IMR-90 (cell line): ENCODE results near the gene MGLL. TPM values are rescaled to one million over a fixed set of nuclear protein-coding genes. Genes with fewer than 3 reads are reported as not detected.

Experiments
- ATAC-seq: fragments of 200-7000 bp; cut with Tn5 transposase; 2 replicates; pipeline ENCODE4 v1.9.1; 2020; ENCODE audit warnings: low read depth, mild to moderate bottlenecking, moderate library complexity
- BruUV-seq: library from RNA; stranded (reverse); fragments of 400-500 nt; replicated peaks from 2 replicates; lab custom pipeline; 2021; lab: Mats Ljungman, UMichigan
- CTCF ChIA-PET: fragments of 300-600 bp; formaldehyde crosslinking; extraction: SDS; loops from one replicate; lab custom pipeline; 2021; ENCODE audit warnings: antibody characterized with exemption; lab: Yijun Ruan, JAX
- POLR2A ChIA-PET: fragments of 300-600 bp; sonication (Branson Sonifier 250); formaldehyde crosslinking; loops from one replicate; lab custom pipeline; 2022; ENCODE audit warnings: antibody characterized with exemption; ENCODE audit not compliant: unreplicated experiment; lab: Charles Lee
- DNase-seq: peaks from one replicate; pipeline ENCODE4 v3.0.0; 2013
- H2AFZ ChIP-seq: replicated peaks from 2 replicates; pipeline ENCODE3; 2013; ENCODE audit warnings: low read length, mild to moderate bottlenecking; ENCODE audit not compliant: poor library complexity
- H2AK5ac ChIP-seq: 2 replicates; pipeline ENCODE4 v1.6.1; 2013; ENCODE audit warnings: low read depth, low read length, inconsistent platforms
- H2AK9ac ChIP-seq: replicated peaks from 2 replicates; pipeline ENCODE3; 2013; ENCODE audit warnings: mild to moderate bottlenecking, low read depth, low read length, moderate library complexity; ENCODE audit not compliant: poor library complexity
- H2BK120ac ChIP-seq: 2 replicates; pipeline ENCODE4 v1.6.1; 2013; ENCODE audit warnings: low read depth, low read length, inconsistent platforms
- H2BK15ac ChIP-seq: 3 replicates; pipeline ENCODE4 v1.6.1; 2013; ENCODE audit warnings: low read depth, low read length, inconsistent platforms
- H2BK20ac ChIP-seq: 2 replicates; pipeline ENCODE4 v1.6.1; 2013; ENCODE audit warnings: low read depth, mild to moderate bottlenecking, inconsistent platforms, low read length, moderate library complexity
- H2BK5ac ChIP-seq: 2 replicates; pipeline ENCODE4 v1.6.1; 2013; ENCODE audit warnings: mild to moderate bottlenecking, low read depth, low read length, inconsistent platforms; ENCODE audit not compliant: poor library complexity, severe bottlenecking
- H3K14ac ChIP-seq: replicated peaks from 2 replicates; pipeline ENCODE4 v1.6.1; 2013; ENCODE audit warnings: low read depth, low read length, inconsistent platforms
- H3K18ac ChIP-seq: 2 replicates; pipeline ENCODE4 v1.6.1; 2013; ENCODE audit warnings: low read depth, low read length, control low read depth
- H3K23ac ChIP-seq: 2 replicates; pipeline ENCODE4 v1.6.1; 2013; ENCODE audit warnings: low read depth, low read length, inconsistent platforms
- H3K27ac ChIP-seq: 2 replicates; pipeline ENCODE4 v1.5.1; 2013; ENCODE audit warnings: mild to moderate bottlenecking, control low read depth, low read length; ENCODE audit not compliant: insufficient read depth
- H3K27me3 ChIP-seq: 2 replicates; pipeline ENCODE4 v1.6.1; 2013; ENCODE audit warnings: low read length; ENCODE audit not compliant: control insufficient read depth, insufficient read depth
- H3K36me3 ChIP-seq: 2 replicates; pipeline ENCODE4 v1.6.1; 2013; ENCODE audit warnings: low read length, mixed read lengths; ENCODE audit not compliant: control insufficient read depth, insufficient read depth
- H3K4ac ChIP-seq: 2 replicates; pipeline ENCODE4 v1.6.1; 2013; ENCODE audit warnings: low read depth, low read length, inconsistent platforms
- H3K4me1 ChIP-seq: 2 replicates; pipeline ENCODE4 v1.6.1; 2013; ENCODE audit warnings: low read length, mixed read lengths; ENCODE audit not compliant: control insufficient read depth, insufficient read depth
- H3K4me2 ChIP-seq: 2 replicates; pipeline ENCODE4 v1.6.1; 2013; ENCODE audit warnings: low read depth, mild to moderate bottlenecking, control low read depth, low read length, moderate library complexity
- H3K4me3 ChIP-seq: 2 replicates; pipeline ENCODE4 v1.5.1; 2013; ENCODE audit warnings: low read depth, mild to moderate bottlenecking, control low read depth, low read length, moderate library complexity; ENCODE audit not compliant: insufficient read depth
- H3K56ac ChIP-seq: 2 replicates; pipeline ENCODE4 v1.6.1; 2013; ENCODE audit warnings: low read length, inconsistent platforms; ENCODE audit not compliant: insufficient read depth; ENCODE audit errors: extremely low read depth
- H3K79me1 ChIP-seq, 2 experiments: 2 replicates each; pipeline ENCODE4 v1.6.1; 2013; ENCODE audit warnings: low read length in 2 of 2, inconsistent platforms in 1 of 2, low read depth in 1 of 2
- H3K9ac ChIP-seq: 2 replicates; pipeline ENCODE4 v1.6.1; 2013; ENCODE audit warnings: low read depth, low read length, control low read depth
- H3K9me1 ChIP-seq: 2 replicates; pipeline ENCODE4 v1.6.1; 2013; ENCODE audit warnings: low read length, inconsistent platforms; ENCODE audit not compliant: insufficient read depth
- H3K9me3 ChIP-seq: 2 replicates; pipeline ENCODE4 v1.6.1; 2013; ENCODE audit warnings: low read length; ENCODE audit not compliant: control insufficient read depth, insufficient read depth
- H4K20me1 ChIP-seq: 2 replicates; pipeline ENCODE4 v1.6.1; 2013; ENCODE audit warnings: low read length, inconsistent platforms; ENCODE audit not compliant: insufficient read depth
- H4K5ac ChIP-seq: 2 replicates; pipeline ENCODE4 v1.6.1; 2013; ENCODE audit warnings: mild to moderate bottlenecking, low read depth, low read length, control low read depth
- H4K8ac ChIP-seq, 2 experiments: 2 replicates each; pipeline ENCODE4 v1.6.1; 2013; ENCODE audit warnings: low read depth in 2 of 2, low read length in 2 of 2, control low read depth in 1 of 2, inconsistent platforms in 1 of 2
- H4K91ac ChIP-seq: 2 replicates; pipeline ENCODE4 v1.6.1; 2013; ENCODE audit warnings: low read depth, low read length, inconsistent platforms; ENCODE audit not compliant: insufficient read depth
- MAFK ChIP-seq: IDR thresholded peaks from 2 replicates; pipeline ENCODE4 v1.6.1; 2012; ENCODE audit warnings: low read depth, low read length, improper control_type of control experiment
- MXI1 ChIP-seq: IDR thresholded peaks from 2 replicates; pipeline ENCODE4 v1.6.1; 2012; ENCODE audit warnings: low read depth, mild to moderate bottlenecking, low read length, moderate library complexity, borderline replicate concordance
- POLR2A ChIP-seq: IDR thresholded peaks from 2 replicates; pipeline ENCODE4 v1.6.1; 2012; ENCODE audit warnings: mild to moderate bottlenecking, low read depth, low read length
- WGBS, 2 experiments: methylation state at CpG; one replicate each; pipeline versions ENCODE4 v1.1.5 to v1.1.7; 2013; ENCODE audit warnings: missing lambda C conversion rate in 2 of 2; ENCODE audit not compliant: insufficient read length in 1 of 2; ENCODE audit errors: extremely low coverage in 2 of 2; 5-methylcytosine and 5-hydroxymethylcytosine counted together
- dilution Hi-C: fragments of 300-500 bp; cut with HindIII; formaldehyde crosslinking; loops from one replicate; pipeline ENCODE4 v1.14.3; 2018; ENCODE audit warnings: low sequenced_read_pairs; ENCODE audit not compliant: unreplicated experiment
- in situ Hi-C: fragments of 300-500 bp; cut with MboI; formaldehyde crosslinking; loops from 3 replicates; pipeline ENCODE4 v1.14.3; 2019; ENCODE audit warnings: low sequenced_read_pairs, inconsistent platforms, mixed read lengths
- intact Hi-C: fragments of 100-400 bp; cut with micrococcal nuclease; formaldehyde crosslinking; loops from 2 replicates; pipeline ENCODE4 v1.10.0; 2022
- polyA plus RNA-seq, 3 experiments: library from polyadenylated mRNA; depleted of rRNA; stranded (reverse); fragments of >200 nt; gene quantifications; 2 replicates each; pipeline ENCODE4 v1.2.3, GENCODE V29; 2012; ENCODE audit warnings: low replicate concordance in 1 of 3
- total RNA-seq: library from RNA; depleted of rRNA; stranded (reverse); fragments of >200 nt; gene quantifications from 2 replicates; pipeline ENCODE4 v1.2.3, GENCODE V29; 2012

MGLL gene
- total and polyA plus RNA-seq, 2 of the 4 experiments (the other 2 are of a cell fraction) = 23.7 to 60.6 TPM

GRCh38 chr3:127702151-127702578, 120.2 kb downstream of the MGLL start:
- Histone ChIP-seq H2BK120ac (no peak overlapping the region), H4K20me1 (no peaks in the 10 kb centered on the region; the same call in 1 of the 2 replicates), H4K91ac (no peak overlapping the region; the same call in 1 of the 2 replicates), H2AFZ (peak overlapping the region; percentile 13), H2BK20ac (no peak overlapping the region), H4K8ac (0 out of 4 replicates have a peak overlapping the region, but pooled peaks of 1 of the 2 experiments have one; percentile 13), H3K27ac (no peak overlapping the region), H2BK5ac (no peak overlapping the region), H3K14ac (peak overlapping the region; percentile 35; the same call in 1 of the 2 replicates), H3K27me3 (no peaks in the 10 kb centered on the region), H2AK9ac (peak overlapping the region; percentile 15), H3K4ac (no peak overlapping the region; the same call in 1 of the 2 replicates), H3K36me3 (peaks cover 3% of the 10 kb centered on the region; the same call in 1 of the 2 replicates), H3K9me3 (no peaks in the 10 kb centered on the region), H3K9ac (no peak overlapping the region), H3K9me1 (peaks cover 26% of the 10 kb centered on the region), H4K5ac (peak overlapping the region; percentile 40; the same call in 1 of the 2 replicates), H3K4me2 (no peak overlapping the region), H2BK15ac (no peak overlapping the region), H3K79me1 (peaks cover 0 to 58% of the 10 kb centered on the region in 2 experiments; a peak in 3 of 4 replicates), H2AK5ac (no peak overlapping the region), H3K56ac (no peak overlapping the region), H3K4me1 (peaks cover 26% of the 10 kb centered on the region), H3K23ac (0 out of 2 replicates have a peak overlapping the region, but pooled peaks have one; percentile 33), H3K4me3 (no peak overlapping the region), H3K18ac (no peak overlapping the region)
- TF ChIP-seq MXI1 (no peak), MAFK (peak; percentile 24; the same call in 1 of the 2 replicates), POLR2A (no peak)
- BruUV-seq = no TSS peak
- ATAC-seq = no peak
- intact Hi-C loops = no loop called here
- POLR2A ChIA-PET = no interaction called here
- in situ Hi-C loops = no loop called here
- DNase-seq = no peak
- WGBS, 2 experiments = 100% methylated on average over 1 of the region's 4 CpGs; no CpG with 5 or more reads in 1 of the 2 experiments
- dilution Hi-C loops = no loop called here
- CTCF ChIA-PET = interaction anchor here (0.5 to 0.6 kb wide), 2 partner anchors 1250 to 1457 kb away, joined by 3 to 4 read pairs; no protein-coding TSS in a partner anchor
